PC-9 (cell line): ENCODE results near the gene KDM4C. TPM values are rescaled to one million over a fixed set of nuclear protein-coding genes. Genes with fewer than 3 reads are reported as not detected.

Source experiments
- BruUV-seq: library from RNA; stranded (reverse); fragments of 400-500 nt; replicated peaks from 2 replicates; lab custom pipeline; 2021; lab: Mats Ljungman, UMichigan
- CTCF ChIA-PET: fragments of 300-600 bp; sonication (Branson Sonifier 250); formaldehyde crosslinking; loops from one replicate; lab custom pipeline; 2022; ENCODE audit warnings: antibody characterized with exemption; lab: Charles Lee
- POLR2A ChIA-PET: fragments of 300-600 bp; sonication (Branson Sonifier 250); formaldehyde crosslinking; loops from one replicate; lab custom pipeline; 2022; ENCODE audit warnings: antibody characterized with exemption; ENCODE audit not compliant: unreplicated experiment; lab: Charles Lee
- DNase-seq, 2 experiments: peaks; one replicate each; pipeline versions ENCODE4 v3.0.0 to v3.0.0-alpha.2; 2015 to 2022; ENCODE audit warnings: mixed read lengths in 1 of 2
- H2AFZ ChIP-seq: fragments of 200-600 bp; sonication (generic); 2 replicates; pipeline ENCODE4 v1.8.1; 2017; ENCODE audit warnings: antibody characterized with exemption
- H3F3A ChIP-seq: fragments of 200-600 bp; sonication (generic); 2 replicates; pipeline ENCODE4 v1.8.1; 2017; ENCODE audit warnings: antibody characterized with exemption, mild to moderate bottlenecking, low read depth; ENCODE audit not compliant: insufficient read depth
- H3K27ac ChIP-seq: fragments of 200-600 bp; sonication (generic); 2 replicates; pipeline ENCODE4 v1.6.1; 2016; ENCODE audit warnings: mixed run types
- H3K27me3 ChIP-seq: fragments of 200-600 bp; sonication (generic); 2 replicates; pipeline ENCODE4 v1.6.1; 2016; ENCODE audit warnings: low read depth, mixed run types; ENCODE audit not compliant: insufficient read depth
- H3K36me3 ChIP-seq: fragments of 200-600 bp; sonication (generic); 2 replicates; pipeline ENCODE4 v1.6.1; 2016; ENCODE audit warnings: low read depth, mixed run types
- H3K4me1 ChIP-seq: fragments of 200-600 bp; sonication (generic); replicated peaks from 2 replicates; pipeline ENCODE4 v1.6.1; 2016; ENCODE audit warnings: mixed run types; ENCODE audit not compliant: insufficient read depth
- H3K4me2 ChIP-seq: fragments of 200-600 bp; sonication (generic); 2 replicates; pipeline ENCODE4 v1.6.1; 2017; ENCODE audit warnings: mixed run types
- H3K4me3 ChIP-seq: fragments of 200-600 bp; sonication (generic); 2 replicates; pipeline ENCODE4 v1.6.1; 2016; ENCODE audit warnings: mixed run types
- H3K79me2 ChIP-seq: fragments of 200-600 bp; sonication (generic); 2 replicates; pipeline ENCODE4 v1.6.1; 2017; ENCODE audit warnings: low read depth, mixed run types
- H3K9me2 ChIP-seq: fragments of 200-600 bp; sonication (generic); 2 replicates; pipeline ENCODE4 v1.8.1; 2017; ENCODE audit warnings: mild to moderate bottlenecking; ENCODE audit not compliant: insufficient read depth
- H3K9me3 ChIP-seq: fragments of 200-600 bp; sonication (generic); 2 replicates; pipeline ENCODE4 v1.8.1; 2016; ENCODE audit warnings: low read depth; ENCODE audit not compliant: insufficient read depth
- H4K20me1 ChIP-seq: fragments of 200-600 bp; sonication (generic); 2 replicates; pipeline ENCODE4 v1.8.1; 2017; ENCODE audit not compliant: insufficient read depth
- CTCF ChIP-seq: fragments of 200-600 bp; sonication (generic); conservative IDR thresholded peaks from 2 replicates; pipeline ENCODE4 v1.6.1; 2017; ENCODE audit warnings: mixed run types, antibody characterized with exemption, mild to moderate bottlenecking, moderate library complexity
- EZH2 ChIP-seq: fragments of 200-600 bp; sonication (generic); IDR thresholded peaks from 2 replicates; pipeline ENCODE4 v1.8.0; 2017; ENCODE audit warnings: antibody characterized with exemption, low read depth
- intact Hi-C: fragments of 100-400 bp; cut with micrococcal nuclease; formaldehyde crosslinking; loops from one replicate; pipeline ENCODE4 v1.10.0; 2022; ENCODE audit not compliant: unreplicated experiment
- total RNA-seq: library from RNA; stranded (reverse); gene quantifications from 2 replicates; pipeline ENCODE4 v1.2.3, GENCODE V29; 2021

Gene KDM4C
- total RNA-seq, 1 experiment from 2014 or later = 12.9 TPM

DNA sequence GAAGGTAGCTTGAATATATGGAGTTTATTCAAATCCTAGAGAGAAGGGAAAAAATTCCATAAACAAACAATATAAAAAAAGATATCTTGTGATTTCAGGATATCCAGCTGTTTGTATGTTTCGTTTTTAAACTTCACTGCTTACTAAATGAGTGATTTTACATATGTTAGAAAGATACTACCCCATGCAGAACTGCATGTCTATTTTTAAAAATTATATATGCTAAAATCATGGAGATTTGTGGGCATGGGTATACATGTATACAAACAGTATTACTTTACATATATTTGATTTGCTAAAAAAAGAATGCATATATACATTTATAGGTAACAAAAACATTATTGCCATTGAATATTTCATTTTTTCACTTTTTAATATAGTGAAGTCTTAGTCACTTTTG lies 178.3 kb downstream of the KDM4C start:
- no peak for TF ChIP-seq CTCF
- no peak for TF ChIP-seq EZH2
- H3K9me3 ChIP-seq = no peaks in the 10 kb centered on the region
- CTCF ChIA-PET = no interaction called here
- no peaks in the 10 kb centered on the region for H4K20me1 ChIP-seq
- no peaks in the 10 kb centered on the region for H3K36me3 ChIP-seq
- no peaks in the 10 kb centered on the region for H3K27me3 ChIP-seq
- no peak for DNase-seq
- H3K4me3 ChIP-seq = no peak overlapping the region
- H3F3A ChIP-seq = no peaks in the 10 kb centered on the region
- H3K27ac ChIP-seq = no peak overlapping the region
- no TSS peak for BruUV-seq
- no peak overlapping the region for H2AFZ ChIP-seq
- H3K79me2 ChIP-seq = no peaks in the 10 kb centered on the region
- H3K4me1 ChIP-seq = no peaks in the 10 kb centered on the region
- POLR2A ChIA-PET = no interaction called here
- H3K4me2 ChIP-seq = no peak overlapping the region
- intact Hi-C loops = no loop called here
- H3K9me2 ChIP-seq = no peaks in the 10 kb centered on the region

GRCh38 chr9:6937209-6937608 lies 179.4 kb downstream of the KDM4C start:
- TF ChIP-seq EZH2 = no peak
- TF ChIP-seq CTCF = no peak
- Histone ChIP-seq H4K20me1 (no peaks in the 10 kb centered on the region), H3K4me1 (no peaks in the 10 kb centered on the region), H3K4me3 (no peak overlapping the region), H3K27ac (no peak overlapping the region), H3F3A (no peaks in the 10 kb centered on the region), H3K79me2 (no peaks in the 10 kb centered on the region), H2AFZ (no peak overlapping the region), H3K9me3 (no peaks in the 10 kb centered on the region), H3K27me3 (no peaks in the 10 kb centered on the region), H3K4me2 (no peak overlapping the region), H3K36me3 (no peaks in the 10 kb centered on the region), H3K9me2 (no peaks in the 10 kb centered on the region)
- CTCF ChIA-PET = no interaction called here
- POLR2A ChIA-PET = no interaction called here
- DNase-seq = no peak
- intact Hi-C loops = no loop called here
- no TSS peak for BruUV-seq

DNA sequence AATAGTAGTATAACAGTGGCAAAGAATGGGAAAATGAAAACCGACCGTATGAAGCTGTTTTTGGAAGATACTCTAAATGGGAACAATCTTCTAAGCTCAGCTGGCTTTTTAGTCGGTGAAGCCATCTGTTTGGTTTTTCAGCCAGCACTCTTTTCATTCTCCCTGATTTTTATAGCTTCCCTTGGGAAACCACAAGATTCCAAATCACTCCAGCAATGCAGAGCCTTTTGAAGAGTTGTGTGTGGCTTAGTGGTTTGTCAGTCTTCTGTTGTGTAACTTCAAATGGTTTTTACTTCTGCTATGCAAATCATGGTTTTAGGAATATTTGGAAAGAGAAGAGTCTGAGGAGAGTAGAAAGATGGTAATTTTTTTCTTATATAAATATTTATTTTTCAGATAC lies 180.7 kb downstream of the KDM4C start:
- no peak for DNase-seq
- H3K9me2 ChIP-seq = no peaks in the 10 kb centered on the region
- no peak overlapping the region for H2AFZ ChIP-seq
- H3K4me2 ChIP-seq = no peak overlapping the region
- H3K4me3 ChIP-seq = no peak overlapping the region
- intact Hi-C loops = no loop called here
- TF ChIP-seq EZH2 (no peak), CTCF (no peak)
- POLR2A ChIA-PET = no interaction called here
- no peaks in the 10 kb centered on the region for H3K9me3 ChIP-seq
- H3K27me3 ChIP-seq = no peaks in the 10 kb centered on the region
- H3K36me3 ChIP-seq = no peaks in the 10 kb centered on the region
- no peaks in the 10 kb centered on the region for H3K4me1 ChIP-seq
- CTCF ChIA-PET = no interaction called here
- H3K27ac ChIP-seq = no peak overlapping the region
- H4K20me1 ChIP-seq = no peaks in the 10 kb centered on the region
- no TSS peak for BruUV-seq
- no peaks in the 10 kb centered on the region for H3K79me2 ChIP-seq
- H3F3A ChIP-seq = no peaks in the 10 kb centered on the region
